ENCODE data around the gene RMDN2.

RMDN2 gene

GRCh38 chr2:37893327-37893726 is 31.8 kb upstream of the RMDN2 start:
- ATAC-seq (ENCODE audit: insufficient read depth, low read depth) (no peak), DNase-seq (no peak)
- H3K79me2 ChIP-seq (ENCODE audit: insufficient read depth, low read length): no peaks in the 10 kb centered on the region
- H4K20me1 ChIP-seq (ENCODE audit: insufficient read depth, low read length): no peaks in the 10 kb centered on the region
- no peak overlapping the region for H3K9ac ChIP-seq (ENCODE audit: low read depth, low read length)
- TF ChIP-seq EZH2 (IDR thresholded peaks at IDR 0.05; ENCODE audit: borderline replicate concordance, low read depth, low read length, severe bottlenecking) (no peak), CTCF (IDR thresholded peaks at IDR 0.05; ENCODE audit: borderline replicate concordance, extremely low read depth, low read length, poor library complexity, severe bottlenecking) (no peak)
- no peaks in the 10 kb centered on the region for H3K9me3 ChIP-seq (ENCODE audit: insufficient read depth, low read length, severe bottlenecking)
- no peaks in the 10 kb centered on the region for H3K4me1 ChIP-seq (ENCODE audit: insufficient read depth, low read length)
- no peak overlapping the region for H3K4me3 ChIP-seq (ENCODE audit: low read depth in 1 of 2, low read length in 2 of 2)
- H2AFZ ChIP-seq (ENCODE audit: low read depth, low read length): no peak overlapping the region
- no peak overlapping the region for H3K4me2 ChIP-seq (ENCODE audit: insufficient read depth, low read length)
- no peaks in the 10 kb centered on the region for H3K36me3 ChIP-seq (ENCODE audit: insufficient read depth, low read length)
- peaks cover 8% of the 10 kb centered on the region for H3K27me3 ChIP-seq (ENCODE audit: insufficient read depth, low read length, poor library complexity)
- H3K27ac ChIP-seq (ENCODE audit: low read length): no peak overlapping the region

- H3K27ac ChIP-seq (ENCODE audit: low read length): no peak overlapping the region
- peaks cover 8% of the 10 kb centered on the region for H3K27me3 ChIP-seq (ENCODE audit: insufficient read depth, low read length, poor library complexity)
- H2AFZ ChIP-seq (ENCODE audit: low read depth, low read length): no peak overlapping the region
- H3K79me2 ChIP-seq (ENCODE audit: insufficient read depth, low read length): no peaks in the 10 kb centered on the region
- DNase-seq (no peak), ATAC-seq (ENCODE audit: insufficient read depth, low read depth) (no peak)
- H3K9ac ChIP-seq (ENCODE audit: low read depth, low read length): no peak overlapping the region
- H4K20me1 ChIP-seq (ENCODE audit: insufficient read depth, low read length): no peaks in the 10 kb centered on the region
- no peaks in the 10 kb centered on the region for H3K9me3 ChIP-seq (ENCODE audit: insufficient read depth, low read length, severe bottlenecking)
- no peaks in the 10 kb centered on the region for H3K36me3 ChIP-seq (ENCODE audit: insufficient read depth, low read length)
- TF ChIP-seq EZH2 (IDR thresholded peaks at IDR 0.05; ENCODE audit: borderline replicate concordance, low read depth, low read length, severe bottlenecking): no peak
- no peaks in the 10 kb centered on the region for H3K4me1 ChIP-seq (ENCODE audit: insufficient read depth, low read length)
- no peak overlapping the region for H3K4me3 ChIP-seq (ENCODE audit: low read depth in 1 of 2, low read length in 2 of 2)
- no peak overlapping the region for H3K4me2 ChIP-seq (ENCODE audit: insufficient read depth, low read length)
Measured at GRCh38 chr2:37894047-37894446, 31.0 kb upstream of the RMDN2 start.

GRCh38 chr2:37894601-37895000 is 30.5 kb upstream of the RMDN2 start:
- no peak for DNase-seq
- Histone ChIP-seq H3K79me2 (ENCODE audit: insufficient read depth, low read length) (no peaks in the 10 kb centered on the region), H3K27me3 (ENCODE audit: insufficient read depth, low read length, poor library complexity) (peaks cover 8% of the 10 kb centered on the region), H3K4me2 (ENCODE audit: insufficient read depth, low read length) (no peak overlapping the region), H2AFZ (ENCODE audit: low read depth, low read length) (no peak overlapping the region), H3K4me3 (ENCODE audit: low read depth in 1 of 2, low read length in 2 of 2) (no peak overlapping the region), H3K36me3 (ENCODE audit: insufficient read depth, low read length) (no peaks in the 10 kb centered on the region), H3K9me3 (ENCODE audit: insufficient read depth, low read length, severe bottlenecking) (no peaks in the 10 kb centered on the region), H3K27ac (ENCODE audit: low read length) (no peak overlapping the region), H3K4me1 (ENCODE audit: insufficient read depth, low read length) (no peaks in the 10 kb centered on the region), H4K20me1 (ENCODE audit: insufficient read depth, low read length) (no peaks in the 10 kb centered on the region), H3K9ac (ENCODE audit: low read depth, low read length) (no peak overlapping the region)
- ATAC-seq (ENCODE audit: insufficient read depth, low read depth): no peak
- TF ChIP-seq EZH2 (IDR thresholded peaks at IDR 0.05; ENCODE audit: borderline replicate concordance, low read depth, low read length, severe bottlenecking) (no peak), CTCF (IDR thresholded peaks at IDR 0.05; ENCODE audit: borderline replicate concordance, extremely low read depth, low read length, poor library complexity, severe bottlenecking) (no peak)

GRCh38 chr2:37895140-37895539 is 29.9 kb upstream of the RMDN2 start:
- Histone ChIP-seq H3K4me2 (ENCODE audit: insufficient read depth, low read length) (no peak overlapping the region), H3K79me2 (ENCODE audit: insufficient read depth, low read length) (no peaks in the 10 kb centered on the region), H3K27ac (ENCODE audit: low read length) (no peak overlapping the region), H3K4me3 (ENCODE audit: low read depth in 1 of 2, low read length in 2 of 2) (no peak overlapping the region), H3K9me3 (ENCODE audit: insufficient read depth, low read length, severe bottlenecking) (no peaks in the 10 kb centered on the region), H3K9ac (ENCODE audit: low read depth, low read length) (no peak overlapping the region), H2AFZ (ENCODE audit: low read depth, low read length) (no peak overlapping the region), H4K20me1 (ENCODE audit: insufficient read depth, low read length) (no peaks in the 10 kb centered on the region), H3K36me3 (ENCODE audit: insufficient read depth, low read length) (no peaks in the 10 kb centered on the region), H3K4me1 (ENCODE audit: insufficient read depth, low read length) (no peaks in the 10 kb centered on the region), H3K27me3 (ENCODE audit: insufficient read depth, low read length, poor library complexity) (peaks cover 8% of the 10 kb centered on the region)
- TF ChIP-seq EZH2 (IDR thresholded peaks at IDR 0.05; ENCODE audit: borderline replicate concordance, low read depth, low read length, severe bottlenecking): no peak
- no peak for TF ChIP-seq CTCF (IDR thresholded peaks at IDR 0.05; ENCODE audit: borderline replicate concordance, extremely low read depth, low read length, poor library complexity, severe bottlenecking)
- ATAC-seq (ENCODE audit: insufficient read depth, low read depth): no peak
- DNase-seq: no peak
